Ureter (tissue), 1 donor: ENCODE data around the gene ACACA. TPM values are rescaled to one million over a fixed set of nuclear protein-coding genes. Genes with fewer than 3 reads are reported as not detected.

Experiments
- DNase-seq: peaks from one replicate; pipeline ENCODE4 v3.0.0-alpha.2; 2020; ENCODE audit warnings: low spot score
- total RNA-seq: library from RNA; stranded (reverse); gene quantifications from one replicate; pipeline ENCODE4 v1.2.4, GENCODE V29; 2023
- donor health status: DM: yes; HTN: yes; CAD: no.

The ACACA gene
- total RNA-seq, 1 donor from 2014 or later, result 159 TPM

DNA sequence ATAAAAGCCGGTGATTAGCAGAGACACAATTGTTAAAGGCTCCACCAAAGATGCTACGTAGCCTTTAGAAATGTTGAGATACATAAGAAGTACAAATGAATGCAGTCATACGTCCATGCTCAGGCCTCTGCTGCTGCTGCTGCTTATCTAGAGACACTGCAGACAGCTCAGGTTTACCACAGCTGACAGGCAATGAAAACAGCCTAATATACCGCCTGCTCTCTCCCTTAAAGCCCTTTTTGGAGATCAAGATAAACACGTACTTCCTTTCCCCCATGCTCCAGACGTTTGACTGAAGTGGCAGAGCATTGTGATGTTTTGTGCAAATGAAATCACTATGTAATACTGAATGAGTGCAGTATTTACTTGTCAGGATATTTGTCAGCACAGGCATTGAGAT is 272.6 kb downstream of the ACACA start:
- DNase-seq, result no peak

DNA sequence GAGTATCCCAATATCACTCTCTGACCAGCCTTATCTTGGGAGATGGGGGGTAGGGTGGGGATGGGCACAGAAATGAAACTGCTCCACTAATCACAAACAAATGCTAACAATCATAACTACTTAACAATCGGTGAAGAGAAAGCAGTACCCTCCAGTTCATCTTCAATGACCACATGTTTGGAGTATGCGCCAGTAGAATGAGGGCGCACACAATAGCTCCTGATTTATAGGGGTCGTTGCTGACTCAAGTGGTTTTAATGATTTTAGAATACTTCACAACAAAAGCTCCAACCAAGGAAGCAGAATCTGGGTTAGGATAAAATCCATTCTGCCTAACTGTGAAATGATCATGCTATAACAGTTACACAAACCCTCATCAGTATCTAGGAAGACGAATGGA is 273.5 kb downstream of the ACACA start:
- DNase-seq, result no peak

DNA sequence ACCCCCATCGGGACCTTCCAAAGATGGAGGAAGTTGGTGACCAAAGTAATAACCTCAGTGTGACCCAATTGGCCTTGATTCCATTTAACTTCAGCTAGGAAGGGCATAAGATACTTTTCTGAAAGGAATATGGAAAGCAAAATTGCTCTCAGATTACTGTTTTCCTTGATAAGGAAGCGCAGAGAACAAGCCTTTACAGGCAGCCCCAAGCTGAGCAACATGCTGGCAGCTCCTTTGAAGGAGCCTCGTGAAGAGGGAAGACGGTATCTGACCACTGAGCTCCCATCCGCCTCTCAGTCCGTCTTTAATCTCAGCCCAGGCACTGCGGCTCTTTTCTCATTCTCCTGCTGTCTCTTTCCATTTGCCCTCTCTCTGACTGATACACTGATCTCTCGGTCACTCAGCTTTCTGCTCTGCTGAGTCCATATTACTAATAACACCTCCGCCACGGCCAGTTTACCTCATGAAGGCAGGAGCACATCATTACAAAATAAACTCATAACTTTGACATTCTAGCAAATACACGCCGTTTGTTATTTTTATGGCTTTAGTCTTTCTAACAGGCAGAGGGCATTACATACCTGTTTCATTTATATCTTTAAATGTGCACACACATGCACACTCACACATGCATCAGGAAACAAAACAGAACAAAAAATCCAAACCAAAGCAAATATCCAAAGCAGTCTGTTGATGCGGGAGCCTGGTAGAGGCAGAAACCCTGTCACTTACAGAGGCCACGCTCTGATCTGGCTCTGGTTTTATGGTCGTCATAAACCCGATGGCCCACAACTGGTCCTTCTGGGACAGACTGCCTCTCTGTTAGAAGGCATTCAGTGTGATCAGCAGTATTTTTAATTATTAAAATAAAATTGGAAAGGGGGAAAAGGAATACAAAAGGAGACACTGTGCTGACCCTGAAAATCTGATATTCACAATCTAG is 274.7 kb downstream of the ACACA start:
- no peak for DNase-seq

DNA sequence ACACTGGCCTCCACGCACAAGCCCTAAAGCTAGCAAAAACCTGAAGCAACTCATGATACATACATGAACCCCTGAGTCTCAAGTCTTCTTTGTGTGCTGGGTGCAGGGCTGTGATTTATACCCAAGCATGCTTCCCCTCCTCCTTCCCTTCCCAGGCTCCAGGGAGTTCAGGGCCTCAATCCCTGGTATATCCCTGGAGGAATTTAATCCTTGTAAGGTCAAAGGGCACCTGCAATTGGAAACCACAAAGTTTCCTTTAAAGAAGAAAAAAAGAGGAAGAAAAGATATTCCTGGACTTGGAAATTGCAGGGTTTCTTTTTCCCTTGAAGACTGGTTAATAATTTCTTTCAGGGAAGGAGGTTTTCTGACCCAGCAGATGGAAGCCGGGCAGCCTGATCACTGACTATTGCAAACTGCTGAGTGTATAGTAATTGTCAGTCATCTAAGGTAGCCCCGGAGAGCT is 275.6 kb downstream of the ACACA start:
- no peak for DNase-seq

DNA sequence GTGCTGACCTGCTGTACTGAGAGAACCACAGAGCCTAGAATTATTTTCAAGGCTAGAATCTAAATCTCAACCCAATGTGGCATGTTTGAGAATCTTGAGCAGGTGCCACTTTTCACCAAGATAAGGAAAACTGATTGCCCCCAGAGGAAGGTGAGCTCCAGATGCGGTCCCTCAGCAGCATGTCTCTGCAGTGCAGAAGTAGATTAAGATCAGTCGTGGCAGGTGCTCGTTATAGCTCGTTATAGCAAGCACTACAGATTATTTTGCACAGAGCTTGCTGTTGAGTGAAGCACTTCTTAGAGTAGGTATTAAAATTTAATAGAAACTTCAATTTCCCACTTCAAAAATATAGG is 281.8 kb downstream of the ACACA start:
- DNase-seq, result no peak

DNA sequence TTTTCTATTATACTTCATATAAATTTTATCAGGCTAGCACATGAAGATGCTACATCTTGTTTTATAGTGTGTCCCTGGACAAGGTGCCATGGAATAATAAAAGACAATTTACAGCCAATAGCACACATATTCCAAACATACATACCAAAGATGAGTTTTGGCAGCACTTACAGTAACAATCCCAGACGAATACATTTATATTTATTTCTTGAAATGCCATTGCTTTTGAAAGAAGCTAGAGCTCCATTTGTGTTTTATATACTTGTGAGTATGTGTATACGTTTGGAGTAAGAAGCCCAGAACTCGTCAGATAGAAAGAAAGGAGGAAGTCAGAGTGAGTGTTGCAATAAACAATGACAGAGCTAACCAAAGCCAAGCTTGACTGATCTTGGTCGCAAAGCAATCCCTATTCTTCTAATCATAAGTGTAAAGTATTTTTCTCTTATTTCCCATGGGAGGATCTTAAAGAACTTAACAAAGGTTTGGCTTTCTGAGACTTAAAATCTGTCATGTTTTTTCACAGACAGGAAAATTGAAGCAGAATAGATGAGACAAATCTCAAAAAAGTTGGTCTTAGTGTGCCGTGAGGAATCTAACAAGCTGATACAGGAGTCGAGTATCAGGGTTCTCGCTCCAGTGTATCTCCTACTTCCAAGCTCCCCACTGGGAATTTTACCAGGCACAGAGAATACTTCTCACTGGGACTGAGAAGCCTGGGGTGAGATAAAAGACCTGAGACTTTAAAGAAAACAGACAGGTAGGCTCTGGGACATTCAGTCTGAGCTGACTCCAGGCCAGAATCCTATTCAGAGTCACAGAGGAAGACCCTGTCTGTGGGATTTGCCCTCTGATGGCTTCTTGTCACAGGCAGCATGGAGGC is 282.5 kb downstream of the ACACA start:
- no peak for DNase-seq

DNA sequence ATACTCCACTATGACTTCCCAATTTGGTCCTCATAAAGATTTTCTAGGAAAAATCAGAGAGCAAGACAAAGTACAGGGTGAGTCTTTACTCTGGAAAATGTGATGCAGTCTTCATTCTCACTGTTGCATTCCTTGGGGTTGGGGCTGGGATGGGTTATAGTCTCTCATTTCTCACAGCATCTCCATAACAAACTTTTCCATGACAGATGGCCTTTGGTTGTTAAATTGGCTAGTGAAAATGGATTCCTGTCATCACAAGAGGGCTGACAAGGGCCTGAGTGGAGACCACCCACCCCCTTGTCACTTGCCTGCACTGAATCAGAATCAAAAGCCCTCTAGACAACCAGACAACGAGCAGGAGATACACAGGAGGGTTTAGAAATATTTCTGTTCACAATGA is 283.2 kb downstream of the ACACA start:
- DNase-seq, result no peak

DNA sequence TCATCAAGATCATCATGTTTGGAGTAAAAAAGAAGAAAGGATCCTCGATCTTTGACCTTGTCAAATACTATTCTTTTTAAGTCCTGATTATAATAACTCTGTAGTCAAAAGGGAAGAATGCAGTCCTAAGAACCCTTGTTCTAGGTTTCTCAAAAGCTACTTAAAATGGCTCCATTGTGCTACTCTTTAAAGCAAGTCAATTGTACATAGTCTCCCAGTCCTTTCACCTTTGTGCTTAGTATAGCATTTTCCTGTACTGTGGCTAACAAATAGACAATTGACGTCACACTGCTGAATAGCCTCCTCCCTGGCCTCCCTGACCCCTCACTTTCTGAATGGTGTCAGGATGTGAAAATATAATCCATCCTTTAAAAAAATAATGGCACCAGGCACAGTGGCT is 285.0 kb downstream of the ACACA start:
- no peak for DNase-seq

DNA sequence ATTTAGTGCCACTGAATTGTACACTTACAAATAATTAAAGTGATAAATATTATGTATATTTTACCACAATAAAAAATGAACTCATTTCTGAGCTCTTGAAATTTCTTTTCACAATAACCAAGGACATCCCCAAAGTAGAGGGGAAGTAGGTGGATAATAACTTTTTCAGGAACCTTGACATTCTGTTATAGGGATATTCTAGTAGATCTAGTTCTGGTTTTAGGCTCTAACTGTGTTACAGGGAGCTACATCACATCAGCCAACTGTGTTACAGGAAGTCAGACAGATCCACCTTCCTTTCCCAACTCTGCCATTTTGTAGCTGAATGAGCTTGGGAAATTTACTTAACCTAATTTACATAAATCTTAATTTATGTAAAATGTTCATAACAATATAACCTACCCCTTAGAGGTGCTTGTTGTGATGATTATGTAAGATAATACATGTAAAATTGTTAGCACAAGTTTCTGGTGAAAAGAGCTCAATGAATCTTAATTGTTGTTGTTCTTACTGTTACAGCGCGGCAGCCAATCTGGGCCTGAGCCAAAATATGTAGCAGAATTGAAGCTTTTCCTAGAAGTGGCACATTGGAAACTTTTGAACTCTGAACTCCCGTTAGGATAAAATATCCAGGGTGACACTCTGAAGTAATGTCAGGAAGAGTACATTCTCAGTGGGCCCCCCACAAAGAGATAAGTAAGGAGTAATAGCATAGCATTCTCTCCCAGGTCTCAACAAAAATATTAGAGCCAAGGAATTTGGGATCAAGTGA is 288.1 kb downstream of the ACACA start:
- no peak for DNase-seq

DNA sequence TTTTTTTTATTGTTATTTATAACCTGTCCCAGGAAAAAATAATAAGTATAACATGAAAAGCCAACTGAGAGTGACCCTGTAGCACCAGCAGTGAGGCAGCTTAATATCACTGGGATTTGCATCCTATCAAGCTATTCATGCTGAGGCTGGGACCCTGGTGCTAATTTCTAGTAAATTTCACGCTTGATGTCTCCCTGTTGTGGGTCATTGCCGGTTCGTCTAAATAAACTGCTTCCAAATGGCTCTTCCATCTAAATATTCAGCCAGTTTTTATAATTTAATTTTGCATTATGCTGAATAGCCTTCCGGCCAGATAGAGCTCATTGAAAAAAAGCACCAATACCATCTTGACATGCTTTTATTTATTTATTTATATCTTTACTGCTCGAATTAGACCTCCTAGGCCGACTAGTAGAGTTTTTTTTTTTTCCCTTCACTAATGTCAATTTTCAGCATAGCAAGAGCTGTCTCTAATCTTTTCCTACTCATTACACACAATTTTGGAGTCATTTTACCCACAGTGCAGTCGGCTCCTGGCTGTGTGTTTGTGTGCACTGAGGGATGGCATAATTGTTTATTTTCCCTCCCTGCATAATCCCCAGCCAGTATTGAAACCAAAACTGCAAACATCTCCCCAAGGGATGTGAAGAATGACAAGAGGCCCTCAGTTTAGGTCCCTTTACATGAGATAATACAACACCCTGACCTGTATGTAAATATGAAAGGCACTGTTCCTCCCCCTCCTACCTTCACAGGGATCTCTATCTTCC is 289.1 kb downstream of the ACACA start:
- DNase-seq, result no peak

DNA sequence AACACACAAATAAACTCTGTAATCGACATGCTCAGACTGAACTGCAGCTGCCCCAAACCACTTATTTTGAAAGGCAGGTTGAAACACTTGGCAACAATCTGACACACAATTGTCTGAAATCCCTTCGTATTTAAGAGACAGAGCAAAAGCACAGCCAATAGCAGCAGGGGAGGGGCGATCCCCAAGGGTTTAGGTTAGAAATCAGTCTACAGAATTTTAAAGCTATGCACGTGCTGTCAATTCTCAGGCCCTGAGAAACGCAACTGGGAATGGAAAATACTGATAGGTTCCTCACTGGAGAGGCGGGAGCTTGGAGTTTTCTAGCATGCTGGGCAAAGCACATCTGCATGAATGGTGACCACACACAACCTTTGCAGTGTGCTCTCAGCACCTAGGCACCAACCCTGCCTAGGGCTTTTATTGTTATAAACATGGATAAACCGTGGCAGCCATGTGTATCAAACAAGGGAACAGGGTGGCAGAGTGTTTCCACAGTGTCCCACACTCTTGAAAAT is 289.9 kb downstream of the ACACA start:
- no peak for DNase-seq

DNA sequence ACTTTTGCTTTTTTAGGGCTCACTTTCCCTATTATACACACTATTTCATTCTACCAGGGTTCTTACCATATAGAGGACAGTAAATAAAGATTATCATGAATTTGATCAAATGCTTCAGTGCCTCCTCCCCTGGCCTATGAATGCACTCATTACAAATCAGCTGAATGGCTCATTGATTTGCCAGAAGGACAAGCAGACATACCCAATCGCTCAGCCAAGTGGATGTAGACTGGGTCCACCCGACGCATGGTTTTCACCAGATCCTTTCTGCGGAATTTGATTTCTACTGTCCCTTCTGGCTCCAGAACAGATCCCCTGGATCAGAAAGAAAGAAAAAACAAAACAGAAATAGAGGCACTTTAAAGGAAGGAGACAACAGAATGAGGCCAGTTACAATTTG is 295.3 kb downstream of the ACACA start:
- no peak for DNase-seq

DNA sequence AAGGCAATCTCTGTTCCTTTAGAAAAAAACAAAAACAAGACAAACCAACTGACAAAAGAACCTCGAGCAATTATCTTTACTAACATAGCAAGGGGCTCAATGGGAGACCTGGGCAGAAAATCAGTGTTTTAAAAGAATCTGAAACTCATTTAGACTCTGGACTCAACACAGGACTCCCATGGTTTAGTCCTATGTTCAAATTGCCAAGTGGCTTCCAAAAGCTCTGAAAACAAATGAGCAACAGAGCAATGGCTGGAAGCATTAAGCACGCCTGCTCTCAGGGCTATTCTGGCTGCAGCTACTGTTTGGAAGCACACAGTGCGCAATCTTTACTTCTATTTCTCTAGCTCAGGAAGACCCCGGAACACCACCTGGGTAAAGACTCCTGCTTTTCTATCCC is 295.9 kb downstream of the ACACA start:
- no peak for DNase-seq

DNA sequence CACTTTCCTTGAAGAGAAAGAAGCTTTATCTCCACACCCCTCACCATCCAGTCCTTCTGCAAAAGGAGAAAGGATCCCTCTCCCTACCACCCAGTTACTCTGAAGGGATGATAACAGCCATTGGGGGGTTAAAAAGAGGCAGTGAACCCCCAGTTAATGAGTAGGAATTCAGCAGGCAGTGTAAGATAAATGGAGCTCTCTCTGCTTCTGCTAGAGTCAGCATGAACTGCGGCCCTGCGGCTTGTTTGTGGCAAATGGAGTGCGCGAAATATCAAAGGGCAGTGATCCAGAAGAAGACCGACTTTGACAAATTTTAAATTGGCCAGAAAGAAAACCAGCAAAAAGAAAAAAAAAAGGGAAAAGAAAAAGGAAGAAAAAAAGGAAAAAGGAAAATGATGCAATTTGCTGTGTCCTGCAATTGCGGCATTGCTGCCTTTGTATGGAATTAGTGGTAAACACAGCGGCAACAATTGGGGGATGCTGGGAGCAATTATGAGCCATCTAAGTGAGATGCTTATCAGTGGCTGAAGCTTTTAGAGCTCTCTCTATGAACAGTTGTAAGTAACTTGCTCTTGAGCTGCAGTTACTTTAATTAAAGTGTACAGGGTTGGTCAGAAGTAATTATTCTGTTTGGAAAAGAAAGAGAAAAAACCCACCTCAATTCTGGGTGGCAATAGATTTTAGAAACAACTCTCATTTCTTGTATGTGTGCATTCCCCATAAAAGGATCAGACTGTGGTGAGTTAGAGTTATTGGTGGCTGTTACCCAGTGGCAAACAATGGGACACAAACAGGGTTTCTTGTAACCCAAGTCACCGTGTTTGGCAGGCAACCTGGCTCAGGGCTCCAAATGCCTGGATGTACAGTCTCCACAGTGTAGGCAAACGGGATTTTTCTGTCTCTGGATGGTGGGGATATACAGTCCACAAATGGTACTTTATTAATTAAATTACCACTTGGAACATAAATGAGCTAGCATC is 296.6 kb downstream of the ACACA start:
- DNase-seq, result no peak

DNA sequence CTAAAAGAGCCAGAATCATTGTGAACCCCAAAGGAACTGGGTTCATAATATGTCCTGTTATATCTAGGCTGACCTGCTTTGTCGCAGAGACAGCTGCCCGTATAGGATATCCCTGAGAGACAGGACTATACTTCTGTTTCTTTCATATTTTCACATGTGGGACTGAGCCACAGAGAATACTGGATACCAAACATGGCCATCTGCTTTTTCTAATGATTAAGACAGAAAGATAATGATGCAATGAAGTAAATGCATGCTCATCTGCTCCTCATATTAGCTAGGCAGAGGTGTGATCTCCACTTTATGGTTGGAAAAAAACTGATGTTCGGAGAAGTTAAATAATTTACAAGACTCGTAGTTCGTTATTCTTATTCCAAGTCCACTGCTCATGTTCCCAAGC is 297.5 kb downstream of the ACACA start:
- DNase-seq, result no peak

DNA sequence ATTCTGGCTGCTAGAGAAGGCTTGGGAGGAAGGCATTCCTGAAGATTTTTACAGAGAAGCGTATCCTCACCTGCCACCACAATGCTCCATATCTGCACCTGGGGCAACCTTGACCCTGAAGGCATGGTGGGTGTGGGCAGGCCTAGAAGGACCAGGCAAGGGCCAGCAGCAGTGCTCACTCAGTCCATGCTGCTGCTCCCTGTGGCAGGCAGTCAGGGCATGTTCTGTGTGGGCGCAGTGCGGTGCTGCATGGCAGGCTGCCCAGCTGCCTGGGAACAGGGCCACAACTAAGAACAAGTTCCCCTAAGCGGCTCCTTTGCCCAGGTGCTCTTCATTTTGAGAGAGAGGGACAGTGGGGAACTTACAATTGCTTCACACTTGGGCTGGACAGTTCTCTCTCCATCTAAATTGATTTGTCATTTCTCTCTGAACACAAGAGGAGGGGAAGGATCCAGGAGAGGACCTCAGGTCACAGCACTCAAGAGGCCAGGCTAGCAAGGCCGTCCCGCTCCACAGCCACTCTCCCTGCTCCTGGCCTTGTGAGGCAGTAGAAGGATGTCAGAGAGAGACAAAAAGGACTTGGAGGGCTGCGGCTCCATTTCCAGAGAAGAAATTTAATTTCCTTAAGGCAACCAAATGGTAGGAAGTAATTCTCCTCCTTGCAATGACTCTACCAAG is 299.1 kb downstream of the ACACA start:
- peak; percentile 54 for DNase-seq

DNA sequence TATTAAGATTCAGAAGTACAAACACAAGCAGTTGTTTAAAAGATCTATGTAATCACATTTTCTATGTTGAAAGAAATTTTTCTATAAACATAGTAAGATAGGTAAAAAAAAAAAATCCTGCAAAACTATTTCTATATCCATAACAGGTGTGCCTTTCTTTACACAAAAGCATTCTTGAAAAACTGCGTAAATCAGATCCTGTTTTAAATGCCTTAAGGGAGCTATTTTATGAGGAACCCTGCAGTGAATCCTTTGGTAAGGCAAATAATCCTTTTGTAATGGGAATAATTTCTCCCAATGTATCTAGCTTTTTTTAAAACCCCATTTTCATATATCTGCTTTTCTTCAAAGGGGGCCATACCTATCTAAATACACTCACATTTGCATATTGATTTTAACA is 300.6 kb downstream of the ACACA start:
- no peak for DNase-seq

DNA sequence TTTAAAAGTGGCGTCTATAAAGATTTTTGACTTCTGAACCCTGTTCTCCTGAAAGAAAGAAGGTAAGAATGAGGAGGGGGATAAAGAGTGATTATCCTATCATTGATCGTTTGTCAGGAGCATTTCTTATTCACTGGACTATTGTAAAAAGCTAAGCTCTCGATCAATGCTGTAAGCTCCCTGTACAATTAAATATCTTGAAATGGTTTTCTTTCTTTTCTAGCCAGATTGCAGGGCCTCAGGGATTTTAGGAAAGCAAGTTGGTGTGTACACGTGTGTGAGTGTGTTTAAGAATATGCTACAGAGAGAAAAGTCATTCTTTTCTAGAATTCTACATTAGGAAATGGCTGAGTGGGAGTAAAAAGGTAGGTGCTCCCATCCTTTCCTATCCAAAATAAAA is 303.4 kb downstream of the ACACA start:
- DNase-seq, result no peak

DNA sequence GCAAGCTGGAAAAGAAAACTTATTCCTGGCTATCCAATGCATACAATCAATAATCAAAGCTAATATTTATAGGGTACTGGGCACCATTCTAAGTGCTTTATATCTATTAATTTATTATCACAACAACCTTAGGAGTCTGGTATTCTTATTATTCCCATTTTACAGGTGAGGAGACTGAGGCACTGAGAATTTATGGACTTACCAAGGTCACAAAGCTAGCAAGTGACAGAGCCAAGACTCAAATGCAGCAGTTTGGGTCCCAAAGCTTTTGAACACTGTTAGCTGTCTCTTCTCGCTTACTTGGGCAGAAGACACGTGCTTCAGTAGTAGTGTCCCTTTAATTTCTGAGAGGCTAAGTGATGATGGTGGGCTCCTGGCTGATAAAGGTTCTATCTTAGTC is 305.3 kb downstream of the ACACA start:
- no peak for DNase-seq
